Measurements from ENCODE around the gene TLR3. TPM values are rescaled to one million over a fixed set of nuclear protein-coding genes. Genes with fewer than 3 reads are reported as not detected.
A peak's percentile ranks its signal among the peaks of the same experiment; 100 is the strongest.

Gene TLR3
- total RNA-seq, 3 donors from 2014 or later (not counting 1 experiment from before 2014, with no cell fraction given) = 4.9 to 9.5 (median 8.3) TPM

GRCh38 chr4:186067757-186068385, 1.1 kb upstream of the TLR3 start:
- no peak for TF ChIP-seq CTCF (IDR thresholded peaks at IDR 0.05)
- 51% methylated on average over 8 of the region's 9 CpGs for WGBS (ENCODE audit: insufficient coverage)
- peak overlapping the region; percentile 83 for H3K4me3 Mint-ChIP-seq
- Histone ChIP-seq H3K4me3 (ENCODE audit: low read length) (peak overlapping the region; percentile 42), H3K4me1 (ENCODE audit: control insufficient read depth, insufficient read depth, low read length) (peaks cover 13% of the 10 kb centered on the region), H3K36me3 (ENCODE audit: control insufficient read depth, insufficient read depth, low read length) (no peaks in the 10 kb centered on the region), H3K27me3 (ENCODE audit: control insufficient read depth, insufficient read depth, low read length) (no peaks in the 10 kb centered on the region), H3K9me3 (ENCODE audit: control insufficient read depth, insufficient read depth, low read length) (no peaks in the 10 kb centered on the region), H3K27ac (ENCODE audit: low read length) (no peak overlapping the region)
- no peaks in the 10 kb centered on the region for H3K9me3 Mint-ChIP-seq
- intact Hi-C loops (cut with micrococcal nuclease) = loop anchor here (1.0 to 5.0 kb wide), 2 partner anchors 124 to 519 kb away; partner anchors contain the start of gene CYP4V2
- no peaks in the 10 kb centered on the region for H3K27me3 Mint-ChIP-seq (ENCODE audit: low read depth in 2 of 2)
- peak; percentile 75 to 89 (median 86) for ATAC-seq
- H3K27ac Mint-ChIP-seq = peak overlapping the region; percentile 73 to 77
- peaks cover 37 to 40% of the 10 kb centered on the region in 2 donors for H3K4me1 Mint-ChIP-seq
- no peaks in the 10 kb centered on the region for H3K36me3 Mint-ChIP-seq
- peak; percentile 25 to 60 for DNase-seq

- intact Hi-C loops (cut with micrococcal nuclease) = loop anchor here (5.0 kb wide), 1 partner anchor 123 kb away; the partner anchor contains the start of gene CYP4V2
- no peaks in the 10 kb centered on the region for H3K9me3 Mint-ChIP-seq
- H3K4me1 ChIP-seq (ENCODE audit: control insufficient read depth, insufficient read depth, low read length) = peaks cover 13% of the 10 kb centered on the region
- H3K36me3 Mint-ChIP-seq = no peaks in the 10 kb centered on the region
- no peaks in the 10 kb centered on the region for H3K27me3 Mint-ChIP-seq (ENCODE audit: low read depth in 2 of 2)
- H3K4me1 Mint-ChIP-seq = peaks cover 37 to 40% of the 10 kb centered on the region in 2 donors
- peak overlapping the region; percentile 83 for H3K4me3 Mint-ChIP-seq
- no peak overlapping the region for H3K27ac ChIP-seq (ENCODE audit: low read length)
- no peak for TF ChIP-seq CTCF (IDR thresholded peaks at IDR 0.05)
- no peak overlapping the region for H3K4me3 ChIP-seq (ENCODE audit: low read length)
- H3K27me3 ChIP-seq (ENCODE audit: control insufficient read depth, insufficient read depth, low read length) = no peaks in the 10 kb centered on the region
- 94% methylated on average over 4 of the region's 4 CpGs for WGBS (ENCODE audit: insufficient coverage)
- peak overlapping the region; percentile 73 to 77 for H3K27ac Mint-ChIP-seq
- H3K9me3 ChIP-seq (ENCODE audit: control insufficient read depth, insufficient read depth, low read length) = no peaks in the 10 kb centered on the region
- no peak for DNase-seq
- no peak for ATAC-seq
- H3K36me3 ChIP-seq (ENCODE audit: control insufficient read depth, insufficient read depth, low read length) = no peaks in the 10 kb centered on the region
Measured at GRCh38 chr4:186069729-186070128, 773 bp downstream of the TLR3 start.

- intact Hi-C loops (cut with micrococcal nuclease) = no loop called here
- no peaks in the 10 kb centered on the region for H3K36me3 ChIP-seq (ENCODE audit: control insufficient read depth, insufficient read depth, low read length)
- H3K27ac ChIP-seq (ENCODE audit: low read length) = no peak overlapping the region
- no peak for DNase-seq
- no peaks in the 10 kb centered on the region for H3K27me3 ChIP-seq (ENCODE audit: control insufficient read depth, insufficient read depth, low read length)
- TF ChIP-seq CTCF (IDR thresholded peaks at IDR 0.05) = no peak
- no peak for ATAC-seq
- peaks cover 32 to 36% of the 10 kb centered on the region in 2 donors for H3K4me1 Mint-ChIP-seq
- H3K9me3 Mint-ChIP-seq = no peaks in the 10 kb centered on the region
- H3K27me3 Mint-ChIP-seq (ENCODE audit: low read depth in 2 of 2) = no peaks in the 10 kb centered on the region
- no peaks in the 10 kb centered on the region for H3K9me3 ChIP-seq (ENCODE audit: control insufficient read depth, insufficient read depth, low read length)
- no peaks in the 10 kb centered on the region for H3K36me3 Mint-ChIP-seq
- no peak overlapping the region for H3K4me3 Mint-ChIP-seq
- no peak overlapping the region for H3K4me3 ChIP-seq (ENCODE audit: low read length)
- no peak overlapping the region for H3K27ac Mint-ChIP-seq
- peaks cover 13% of the 10 kb centered on the region for H3K4me1 ChIP-seq (ENCODE audit: control insufficient read depth, insufficient read depth, low read length)
- WGBS (ENCODE audit: insufficient coverage) = 97% methylated on average over 9 of the region's 10 CpGs
Measured at GRCh38 chr4:186072516-186072915, 3.6 kb downstream of the TLR3 start.

- H3K27me3 Mint-ChIP-seq (ENCODE audit: low read depth in 2 of 2) = no peaks in the 10 kb centered on the region
- H3K4me3 Mint-ChIP-seq = no peak overlapping the region
- intact Hi-C loops (cut with micrococcal nuclease) = no loop called here
- Histone ChIP-seq H3K4me1 (ENCODE audit: control insufficient read depth, insufficient read depth, low read length) (peaks cover 3% of the 10 kb centered on the region), H3K36me3 (ENCODE audit: control insufficient read depth, insufficient read depth, low read length) (no peaks in the 10 kb centered on the region), H3K27me3 (ENCODE audit: control insufficient read depth, insufficient read depth, low read length) (no peaks in the 10 kb centered on the region), H3K9me3 (ENCODE audit: control insufficient read depth, insufficient read depth, low read length) (no peaks in the 10 kb centered on the region), H3K27ac (ENCODE audit: low read length) (no peak overlapping the region), H3K4me3 (ENCODE audit: low read length) (no peak overlapping the region)
- no peak for DNase-seq
- TF ChIP-seq CTCF (IDR thresholded peaks at IDR 0.05) = no peak
- no peaks in the 10 kb centered on the region for H3K9me3 Mint-ChIP-seq
- no peak overlapping the region for H3K27ac Mint-ChIP-seq
- peak in 1 of 3 donors; percentile 48 for ATAC-seq
- peaks cover 16 to 21% of the 10 kb centered on the region in 2 donors for H3K4me1 Mint-ChIP-seq
- H3K36me3 Mint-ChIP-seq = peaks cover 5% of the 10 kb centered on the region
- 77% methylated on average over 6 of the region's 7 CpGs for WGBS (ENCODE audit: insufficient coverage)
Measured at GRCh38 chr4:186074189-186074588, 5.2 kb downstream of the TLR3 start.
